SK-N-SH (cell line): Measurements from ENCODE around the gene SARDH. TPM values are rescaled to one million over a fixed set of nuclear protein-coding genes. Genes with fewer than 3 reads are reported as not detected.

Source experiments
- CTCF ChIA-PET: fragments of 300-600, 350-600 bp; formaldehyde crosslinking; extraction: SDS; loops from one replicate; lab custom pipeline; 2021; lab: Yijun Ruan, JAX
- POLR2A ChIA-PET: fragments of 350-600 bp; sonication (Branson Sonifier 250); formaldehyde crosslinking; extraction: SDS; loops from one replicate; lab custom pipeline; 2020; ENCODE audit warnings: antibody characterized with exemption, inconsistent platforms; lab: Yijun Ruan, JAX
- DNase-seq: peaks from one replicate; pipeline ENCODE4 v3.0.0; 2012
- H2AFZ ChIP-seq: fragments of 200-600 bp; sonication (generic); 2 replicates; pipeline ENCODE4 v1.8.1; 2016; ENCODE audit warnings: antibody characterized with exemption, mild to moderate bottlenecking, low read depth
- H3F3A ChIP-seq: fragments of 200-600 bp; sonication (generic); replicated peaks from 2 replicates; pipeline ENCODE3; 2016; ENCODE audit warnings: antibody characterized with exemption, mild to moderate bottlenecking; ENCODE audit not compliant: insufficient read depth
- H3K27ac ChIP-seq, 2 experiments: fragments of 200-500 bp in 1 of 2; fragments of 200-600 bp in 1 of 2; sonication (Bioruptor generic) in 1 of 2; sonication (generic), shearing (Covaris generic) in 1 of 2; 2 replicates each; pipeline versions ENCODE4 v1.5.1 to v1.6.1; 2014 to 2016; ENCODE audit warnings: low read depth in 2 of 2, inconsistent platforms in 1 of 2, low read length in 1 of 2, mild to moderate bottlenecking in 1 of 2, mixed read lengths in 1 of 2
- H3K27me3 ChIP-seq: fragments of 200-600 bp; sonication (generic), shearing (Covaris generic); 2 replicates; pipeline ENCODE4 v1.6.1; 2016; ENCODE audit warnings: mixed run types; ENCODE audit not compliant: insufficient read depth
- H3K36me3 ChIP-seq, 2 experiments: fragments of 200-500 bp in 1 of 2; fragments of 200-600 bp in 1 of 2; sonication (Bioruptor generic) in 1 of 2; sonication (generic) in 1 of 2; replicated peaks in 1 of 2; 2 replicates each; pipeline versions ENCODE3 to v1.5.1; 2014 to 2016; ENCODE audit warnings: low read length in 1 of 2, mild to moderate bottlenecking in 1 of 2; ENCODE audit not compliant: insufficient read depth in 2 of 2, control insufficient read depth in 1 of 2
- H3K4me1 ChIP-seq, 2 experiments: fragments of 200-500 bp in 1 of 2; fragments of 200-600 bp in 1 of 2; sonication (Bioruptor generic) in 1 of 2; sonication (generic), shearing (Covaris generic) in 1 of 2; 2 replicates each; pipeline versions ENCODE4 v1.5.1 to v1.6.1; 2014 to 2016; ENCODE audit warnings: low read depth in 1 of 2, low read length in 1 of 2, mixed run types in 1 of 2; ENCODE audit not compliant: insufficient read depth in 2 of 2, control insufficient read depth in 1 of 2
- H3K4me2 ChIP-seq: fragments of 200-600 bp; sonication (generic), shearing (Covaris generic); 2 replicates; pipeline ENCODE4 v1.6.1; 2017; ENCODE audit warnings: mixed run types
- H3K4me3 ChIP-seq, 2 experiments: fragments of 200-500 bp in 1 of 2; fragments of 200-600 bp in 1 of 2; sonication (Bioruptor generic) in 1 of 2; sonication (generic), shearing (Covaris generic) in 1 of 2; 2 replicates each; pipeline versions ENCODE4 v1.5.1 to v1.8.1; 2014 to 2016; ENCODE audit warnings: low read depth in 2 of 2, inconsistent platforms in 1 of 2, low read length in 1 of 2, mild to moderate bottlenecking in 1 of 2, mixed read lengths in 1 of 2, moderate library complexity in 1 of 2
- H3K79me2 ChIP-seq: fragments of 200-600 bp; sonication (generic); 2 replicates; pipeline ENCODE4 v1.8.1; 2017; ENCODE audit warnings: mild to moderate bottlenecking; ENCODE audit not compliant: insufficient read depth
- H3K9ac ChIP-seq: fragments of 200-600 bp; sonication (generic); 2 replicates; pipeline ENCODE4 v1.6.1; 2017; ENCODE audit warnings: mixed run types
- H3K9me2 ChIP-seq: fragments of 200-600 bp; sonication (generic); 2 replicates; pipeline ENCODE4 v1.6.1; 2017; ENCODE audit warnings: mixed run types
- H3K9me3 ChIP-seq: fragments of 200-600 bp; sonication (generic); 2 replicates; pipeline ENCODE4 v1.6.1; 2017; ENCODE audit warnings: mixed run types, mild to moderate bottlenecking, moderate library complexity
- H4K20me1 ChIP-seq: fragments of 200-600 bp; sonication (generic); 2 replicates; pipeline ENCODE4 v1.6.1; 2017; ENCODE audit warnings: mild to moderate bottlenecking, mixed run types; ENCODE audit not compliant: insufficient read depth
- CHD2 ChIP-seq: fragments of 150-350 bp; IDR thresholded peaks from 2 replicates; pipeline ENCODE4 v1.6.1; 2018; ENCODE audit warnings: low read length; ENCODE audit not compliant: partially characterized antibody
- EP300 ChIP-seq, 2 experiments: IDR thresholded peaks; 2 replicates each; pipeline versions ENCODE4 v1.4.0 to v1.6.1; 2012; ENCODE audit warnings: borderline replicate concordance in 1 of 2, low read depth in 1 of 2, low read length in 1 of 2
- EZH2phosphoT487 ChIP-seq: fragments of 200-600 bp; sonication (generic); IDR thresholded peaks from 2 replicates; pipeline ENCODE4 v1.6.1; 2017; ENCODE audit warnings: low read depth, mixed run types, mild to moderate bottlenecking, antibody characterized with exemption, moderate library complexity, borderline replicate concordance
- FOSL2 ChIP-seq: IDR thresholded peaks from 2 replicates; pipeline ENCODE4 v1.4.0; 2012; ENCODE audit warnings: low read depth, mild to moderate bottlenecking, moderate library complexity, borderline replicate concordance
- FOXJ3 ChIP-seq: sonication (generic); formaldehyde crosslinking; IDR thresholded peaks from 2 replicates; pipeline ENCODE4 v1.5.1; 2020; ENCODE audit warnings: mild to moderate bottlenecking, missing genetic modification reagents
- GATA2 ChIP-seq: sonication (generic); formaldehyde crosslinking; IDR thresholded peaks from 2 replicates; pipeline ENCODE4 v1.5.0; 2020; ENCODE audit warnings: mild to moderate bottlenecking, missing genetic modification reagents
- IRF3 ChIP-seq: fragments of 150-350 bp; IDR thresholded peaks from 2 replicates; pipeline ENCODE4 v1.6.1; 2016; ENCODE audit warnings: mild to moderate bottlenecking, low read depth, low read length
- JUND ChIP-seq: IDR thresholded peaks from 2 replicates; pipeline ENCODE4 v1.4.0; 2012
- MAX ChIP-seq: IDR thresholded peaks from 2 replicates; pipeline ENCODE4 v1.4.0; 2012; ENCODE audit warnings: low read depth
- NRF1 ChIP-seq: IDR thresholded peaks from 2 replicates; pipeline ENCODE4 v1.6.1; 2012; ENCODE audit warnings: low read depth, mild to moderate bottlenecking, low read length
- POLR2AphosphoS5 ChIP-seq: IDR thresholded peaks from 2 replicates; pipeline ENCODE4 v1.6.1; 2012; ENCODE audit warnings: low read depth, low read length
- REST ChIP-seq: IDR thresholded peaks from 2 replicates; pipeline ENCODE4 v1.6.1; 2012; ENCODE audit warnings: mild to moderate bottlenecking, low read depth, low read length, moderate library complexity
- RFX5 ChIP-seq: IDR thresholded peaks from 2 replicates; pipeline ENCODE4 v1.6.1; 2012; ENCODE audit warnings: mild to moderate bottlenecking, improper control_type of control experiment, low read length
- SIN3A ChIP-seq: IDR thresholded peaks from 2 replicates; pipeline ENCODE4 v1.6.1; 2012; ENCODE audit warnings: low read depth, mild to moderate bottlenecking, low read length, moderate library complexity, borderline replicate concordance
- TCF12 ChIP-seq: IDR thresholded peaks from 2 replicates; pipeline ENCODE4 v1.4.0; 2012
- USF1 ChIP-seq: IDR thresholded peaks from 2 replicates; pipeline ENCODE4 v1.4.0; 2012; ENCODE audit warnings: low read depth, borderline replicate concordance
- ZBTB33 ChIP-seq: IDR thresholded peaks from 2 replicates; pipeline ENCODE4 v1.4.0; 2012; ENCODE audit warnings: low read depth, borderline replicate concordance
- WGBS: methylation state at CpG from one replicate; pipeline ENCODE4 v1.1.6; 2017; ENCODE audit warnings: low lambda C conversion rate; 5-methylcytosine and 5-hydroxymethylcytosine counted together
- polyA plus RNA-seq, 3 experiments: library from polyadenylated mRNA; depleted of rRNA; stranded (reverse); fragments of >200 nt; gene quantifications; 2 replicates each; pipeline ENCODE4 v1.2.3, GENCODE V29; 2012

Gene SARDH
- polyA plus RNA-seq, 1 of the 3 experiments (the other 2 are of a cell fraction): 5.9 TPM

GRCh38 chr9:133667759-133668450, 70.2 kb downstream of the SARDH start:
- H3K4me2 ChIP-seq: no peak overlapping the region
- POLR2A ChIA-PET: interaction anchor here (0.6 to 3.6 kb wide), 5 partner anchors 15 to 154 kb away, joined by 3 to 21 read pairs (median 3); partner anchors contain the start of gene ADAMTSL2
- H3K4me1 ChIP-seq: peaks cover 0 to 46% of the 10 kb centered on the region in 2 experiments; a peak in 1 of 4 replicates
- H3K4me3 ChIP-seq: no peak overlapping the region
- H3K79me2 ChIP-seq: no peaks in the 10 kb centered on the region
- H3K9ac ChIP-seq: no peak overlapping the region
- no peak overlapping the region for H2AFZ ChIP-seq
- no peak for DNase-seq
- no peaks in the 10 kb centered on the region for H3K9me3 ChIP-seq
- no peak for TF ChIP-seq USF1
- TF ChIP-seq CHD2: peak; percentile 46
- TF ChIP-seq, all 33 proteins: peak for 1
- Histone ChIP-seq H3K27ac (peak overlapping the region in 1 of 2 experiments; percentile 63; a peak in 2 of 4 replicates), H3K27me3 (no peaks in the 10 kb centered on the region), H3K9me2 (no peaks in the 10 kb centered on the region), H4K20me1 (no peaks in the 10 kb centered on the region), H3K36me3 (no peaks in the 10 kb centered on the region), H3F3A (no peaks in the 10 kb centered on the region)
- CTCF ChIA-PET: interaction anchor here (1.0 kb wide), 1 partner anchor 16 kb away, joined by 4 read pairs; no protein-coding TSS in a partner anchor
- 74% methylated on average over 16 of the region's 17 CpGs for WGBS

- H3K27ac ChIP-seq: peak overlapping the region in 1 of 2 experiments; percentile 20; a peak in 1 of 4 replicates
- POLR2A ChIA-PET: interaction anchor here (0.6 to 3.6 kb wide), 6 partner anchors 11 to 152 kb away, joined by 3 to 21 read pairs (median 5); partner anchors contain the start of gene ADAMTSL2
- no peak overlapping the region for H3K4me2 ChIP-seq
- H3K4me3 ChIP-seq: no peak overlapping the region
- CTCF ChIA-PET: interaction anchor here (0.6 to 1.0 kb wide), 5 partner anchors 10 to 69 kb away, joined by 3 to 4 read pairs (median 3); no protein-coding TSS in a partner anchor
- H3K9ac ChIP-seq: no peak overlapping the region
- H3F3A ChIP-seq: no peaks in the 10 kb centered on the region
- peaks cover 0 to 55% of the 10 kb centered on the region in 2 experiments; a peak in 1 of 4 replicates for H3K4me1 ChIP-seq
- no peaks in the 10 kb centered on the region for H3K36me3 ChIP-seq
- H2AFZ ChIP-seq: no peak overlapping the region
- H3K27me3 ChIP-seq: no peaks in the 10 kb centered on the region
- H4K20me1 ChIP-seq: no peaks in the 10 kb centered on the region
- no peaks in the 10 kb centered on the region for H3K9me3 ChIP-seq
- DNase-seq: no peak
- no peaks in the 10 kb centered on the region for H3K9me2 ChIP-seq
- no peaks in the 10 kb centered on the region for H3K79me2 ChIP-seq
- 63% methylated on average over 11 of the region's 11 CpGs for whole genome bisulfite sequencing
- no peak for TF ChIP-seq JUND
- TF ChIP-seq REST: no peak
- TF ChIP-seq GATA2 (CRISPR knock-in tag): no peak
- TF ChIP-seq FOXJ3: no peak
- no peak for TF ChIP-seq ZBTB33
- TF ChIP-seq MAX: no peak
- no peak for TF ChIP-seq IRF3
- TF ChIP-seq SIN3A: no peak
- no peak for TF ChIP-seq TCF12
- no peak for TF ChIP-seq RFX5
- TF ChIP-seq FOSL2: no peak
- TF ChIP-seq EZH2phosphoT487: no peak
- TF ChIP-seq POLR2AphosphoS5: no peak
- TF ChIP-seq NRF1: no peak
- TF ChIP-seq EP300 (IDR thresholded peaks at IDR 0.05; ENCODE audit: borderline replicate concordance in 1 of 2, low read depth in 1 of 2, low read length in 1 of 2): no peak
Measured at GRCh38 chr9:133666845-133667244, 71.3 kb downstream of the SARDH start.
